CD4-positive, alpha-beta memory T cell (primary cell): ENCODE measurements around the gene MTHFD2. TPM values are rescaled to one million over a fixed set of nuclear protein-coding genes. Genes with fewer than 3 reads are reported as not detected.

Source experiments
- CTCF ChIA-PET: fragments of 350-600 bp; sonication (Branson Sonifier 250); formaldehyde crosslinking; loops from one replicate; lab custom pipeline; 2021; ENCODE audit warnings: inconsistent platforms; ENCODE audit not compliant: partially characterized antibody; lab: Charles Lee
- POLR2A ChIA-PET: fragments of 350-600 bp; sonication (Branson Sonifier 250); formaldehyde crosslinking; loops from one replicate; lab custom pipeline; 2021; ENCODE audit not compliant: partially characterized antibody; lab: Charles Lee
- DNase-seq, 5 donors: peaks; one replicate each; pipeline versions ENCODE4 v3.0.0 to v3.0.0-alpha.2; 2020 to 2022; ENCODE audit warnings: mixed read lengths in 1 of 5
- H3K27ac ChIP-seq: one replicate; pipeline ENCODE4 v1.7.0; 2013; ENCODE audit warnings: low read depth, low read length
- H3K27me3 ChIP-seq: 2 replicates; pipeline ENCODE4 v1.7.0; 2013; ENCODE audit warnings: mild to moderate bottlenecking, low read length, moderate library complexity; ENCODE audit not compliant: insufficient read depth
- H3K36me3 ChIP-seq: 2 replicates; pipeline ENCODE4 v1.7.0; 2013; ENCODE audit warnings: mild to moderate bottlenecking, low read length, moderate library complexity; ENCODE audit not compliant: insufficient read depth
- H3K4me1 ChIP-seq: 2 replicates; pipeline ENCODE4 v1.7.0; 2013; ENCODE audit warnings: mild to moderate bottlenecking, low read length, moderate library complexity; ENCODE audit not compliant: insufficient read depth
- H3K4me3 ChIP-seq, 2 donors: one replicate each; pipeline ENCODE4 v1.7.0; 2013; ENCODE audit warnings: low read length in 2 of 2, mild to moderate bottlenecking in 1 of 2
- H3K9me3 ChIP-seq, 2 donors: one replicate each; pipeline ENCODE4 v1.7.0; 2013; ENCODE audit warnings: low read length in 2 of 2, control low read depth in 1 of 2; ENCODE audit not compliant: control insufficient read depth in 1 of 2
- H3K27ac Mint-ChIP-seq, 7 donors: one replicate each; pipeline ENCODE4 v1.8.0; 2020 to 2021; ENCODE audit warnings: mixed read lengths in 7 of 7, mild to moderate bottlenecking in 6 of 7, inconsistent platforms in 3 of 7, moderate library complexity in 3 of 7
- H3K27me3 Mint-ChIP-seq, 2 donors: one replicate each; pipeline ENCODE4 v1.8.0; 2020 to 2021; ENCODE audit warnings: mixed read lengths in 2 of 2
- H3K36me3 Mint-ChIP-seq, 2 donors: one replicate each; pipeline ENCODE4 v1.8.0; 2020 to 2021; ENCODE audit warnings: mixed read lengths in 2 of 2, inconsistent platforms in 1 of 2, mild to moderate bottlenecking in 1 of 2
- H3K4me1 Mint-ChIP-seq, 4 donors: one replicate each; pipeline ENCODE4 v1.8.0; 2020 to 2021; ENCODE audit warnings: mixed read lengths in 4 of 4, mild to moderate bottlenecking in 1 of 4
- H3K4me3 Mint-ChIP-seq, 8 donors: one replicate each; pipeline ENCODE4 v1.8.0; 2020 to 2021; ENCODE audit warnings: mixed read lengths in 8 of 8, mild to moderate bottlenecking in 7 of 8, moderate library complexity in 6 of 8, inconsistent platforms in 3 of 8
- H3K9me3 Mint-ChIP-seq, 8 donors: one replicate each; pipeline ENCODE4 v1.8.0; 2020 to 2021; ENCODE audit warnings: mixed read lengths in 8 of 8, mild to moderate bottlenecking in 5 of 8, inconsistent platforms in 3 of 8, moderate library complexity in 1 of 8
- intact Hi-C: fragments of 100-400 bp; cut with micrococcal nuclease; formaldehyde crosslinking; loops from one replicate; pipeline ENCODE4 v1.15.1; 2023
- polyA plus RNA-seq, 2 donors: library from polyadenylated mRNA; unstranded; fragments of 300-500 nt; fragmentation: Illumina TruSeq; gene quantifications; one replicate each; pipeline ENCODE4 v1.2.3, GENCODE V29; 2021
- total RNA-seq, 2 experiments: library from RNA; stranded (reverse); gene quantifications; one replicate each; pipeline ENCODE4 v1.2.3, GENCODE V29; 2021

Gene MTHFD2
- total and polyA plus RNA-seq, 4 experiments from 2014 or later: 13.7 to 25.0 (median 20.1) TPM

- peak overlapping the region in 2 of 8 donors; percentile 36 to 38 for H3K4me3 Mint-ChIP-seq
- H3K9me3 Mint-ChIP-seq: no peaks in the 10 kb centered on the region
- ChIA-PET CTCF (interaction anchor here (1.1 kb wide), 1 partner anchor 10 kb away, joined by 3 read pairs; no protein-coding TSS in a partner anchor), POLR2A (interaction anchor here (0.7 to 6.1 kb wide), 2 partner anchors 22 to 1410 kb away, joined by 4 to 128 read pairs; partner anchors contain the start of gene MOB1A)
- Histone ChIP-seq H3K4me3 (no peak overlapping the region), H3K27ac (no peak overlapping the region), H3K36me3 (no peaks in the 10 kb centered on the region), H3K9me3 (no peaks in the 10 kb centered on the region), H3K4me1 (peaks cover 60% of the 10 kb centered on the region), H3K27me3 (no peaks in the 10 kb centered on the region)
- no peaks in the 10 kb centered on the region for H3K27me3 Mint-ChIP-seq
- H3K36me3 Mint-ChIP-seq: peaks cover 4 to 10% of the 10 kb centered on the region in 2 donors
- peaks cover 38 to 69% (median 53%) of the 10 kb centered on the region in 4 donors for H3K4me1 Mint-ChIP-seq
- H3K27ac Mint-ChIP-seq: peak overlapping the region in 2 of 7 donors; percentile 17 to 89
- no peak for DNase-seq
- intact Hi-C loops: no loop called here
Measured at GRCh38 chr2:74201596-74201995, 3.2 kb downstream of the MTHFD2 start.

- H3K4me3 ChIP-seq: no peak overlapping the region
- H3K27ac ChIP-seq: no peak overlapping the region
- ChIA-PET POLR2A (interaction anchor here (1.5 to 5.4 kb wide), 2 partner anchors 26 to 84 kb away, joined by 6 to 59 read pairs; partner anchors contain the start of gene MOB1A), CTCF (interaction anchor here (0.6 to 2.1 kb wide), 3 partner anchors 12 to 26 kb away, joined by 3 to 10 read pairs (median 3); partner anchors contain the start of gene MOB1A)
- no peaks in the 10 kb centered on the region for H3K27me3 ChIP-seq
- peak overlapping the region; percentile 50 to 88 (median 66) for H3K27ac Mint-ChIP-seq
- no peaks in the 10 kb centered on the region for H3K27me3 Mint-ChIP-seq
- no peaks in the 10 kb centered on the region for H3K9me3 ChIP-seq
- H3K4me1 Mint-ChIP-seq: peaks cover 36 to 71% (median 51%) of the 10 kb centered on the region in 4 donors
- no peak for DNase-seq
- peaks cover 5% of the 10 kb centered on the region for H3K36me3 ChIP-seq
- H3K4me1 ChIP-seq: peaks cover 70% of the 10 kb centered on the region
- peak overlapping the region in 3 of 8 donors; percentile 20 to 44 (median 29) for H3K4me3 Mint-ChIP-seq
- no peaks in the 10 kb centered on the region for H3K9me3 Mint-ChIP-seq
- intact Hi-C loops: no loop called here
- H3K36me3 Mint-ChIP-seq: peaks cover 12 to 15% of the 10 kb centered on the region in 2 donors
Measured at GRCh38 chr2:74204436-74204835, 6.0 kb downstream of the MTHFD2 start.

GRCh38 chr2:74205113-74205512 lies 6.7 kb downstream of the MTHFD2 start:
- peaks cover 18 to 21% of the 10 kb centered on the region in 2 donors for H3K36me3 Mint-ChIP-seq
- no peaks in the 10 kb centered on the region for H3K9me3 ChIP-seq
- intact Hi-C loops: no loop called here
- ChIA-PET CTCF (interaction anchor here (0.9 to 3.6 kb wide), 4 partner anchors 14 to 54 kb away, joined by 3 to 16 read pairs (median 8); partner anchors contain the start of gene MOB1A), POLR2A (interaction anchor here (1.3 to 5.4 kb wide), 3 partner anchors 26 to 381 kb away, joined by 4 to 59 read pairs (median 6); partner anchors contain the start of gene MOB1A)
- H3K27ac Mint-ChIP-seq: peak overlapping the region; percentile 91 to 99 (median 96)
- no peaks in the 10 kb centered on the region for H3K27me3 Mint-ChIP-seq
- no peaks in the 10 kb centered on the region for H3K9me3 Mint-ChIP-seq
- H3K36me3 ChIP-seq: peaks cover 12% of the 10 kb centered on the region
- peak overlapping the region in 7 of 8 donors; percentile 74 to 85 (median 81) for H3K4me3 Mint-ChIP-seq
- peak overlapping the region; percentile 68 for H3K27ac ChIP-seq
- no peaks in the 10 kb centered on the region for H3K27me3 ChIP-seq
- H3K4me3 ChIP-seq: peak overlapping the region in 1 of 2 donors; percentile 20
- peaks cover 63% of the 10 kb centered on the region for H3K4me1 ChIP-seq
- H3K4me1 Mint-ChIP-seq: peaks cover 32 to 64% (median 45%) of the 10 kb centered on the region in 4 donors
- DNase-seq: no peak

DNA sequence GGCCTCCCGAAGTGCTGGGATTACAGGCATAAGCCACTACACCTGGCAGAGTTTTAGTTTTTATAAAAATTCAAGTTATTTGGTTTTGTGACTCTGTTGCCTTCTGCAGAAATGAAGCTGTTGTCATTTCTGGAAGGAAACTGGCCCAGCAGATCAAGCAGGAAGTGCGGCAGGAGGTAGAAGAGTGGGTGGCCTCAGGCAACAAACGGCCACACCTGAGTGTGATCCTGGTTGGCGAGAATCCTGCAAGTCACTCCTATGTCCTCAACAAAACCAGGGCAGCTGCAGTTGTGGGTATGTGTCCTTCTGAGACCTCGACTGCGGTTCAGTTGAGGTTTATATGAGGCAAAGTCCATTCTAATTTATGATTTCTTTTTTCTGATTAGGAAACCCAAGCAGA lies 7.2 kb downstream of the MTHFD2 start:
- Mint-ChIP-seq H3K27ac (peak overlapping the region; percentile 91 to 99 (median 96)), H3K27me3 (no peaks in the 10 kb centered on the region), H3K9me3 (no peaks in the 10 kb centered on the region), H3K36me3 (peaks cover 19 to 24% of the 10 kb centered on the region in 2 donors), H3K4me1 (peaks cover 28 to 59% (median 42%) of the 10 kb centered on the region in 4 donors), H3K4me3 (peak overlapping the region; percentile 74 to 85 (median 80))
- peak overlapping the region; percentile 68 for H3K27ac ChIP-seq
- CTCF ChIA-PET: interaction anchor here (0.6 to 3.6 kb wide), 8 partner anchors 14 to 382 kb away, joined by 3 to 16 read pairs (median 4); partner anchors contain the start of gene MOB1A
- peak in 3 of 5 donors; percentile 8 to 25 (median 17) for DNase-seq
- H3K27me3 ChIP-seq: no peaks in the 10 kb centered on the region
- POLR2A ChIA-PET: interaction anchor here (0.6 to 5.4 kb wide), 6 partner anchors 7 to 381 kb away, joined by 3 to 59 read pairs (median 5); partner anchors contain the start of genes MOB1A and MTHFD2
- intact Hi-C loops: no loop called here
- no peaks in the 10 kb centered on the region for H3K9me3 ChIP-seq
- peaks cover 58% of the 10 kb centered on the region for H3K4me1 ChIP-seq
- peak overlapping the region; percentile 17 to 23 for H3K4me3 ChIP-seq
- peaks cover 15% of the 10 kb centered on the region for H3K36me3 ChIP-seq

GRCh38 chr2:74206180-74206688 lies 7.8 kb downstream of the MTHFD2 start:
- peak overlapping the region in 1 of 2 donors; percentile 23 for H3K4me3 ChIP-seq
- H3K27ac ChIP-seq: peak overlapping the region; percentile 68

GRCh38 chr2:74212702-74213410 lies 14.4 kb downstream of the MTHFD2 start:
- peaks cover 38% of the 10 kb centered on the region for H3K36me3 ChIP-seq
- H3K4me1 ChIP-seq: peaks cover 7% of the 10 kb centered on the region
- H3K27me3 Mint-ChIP-seq: no peaks in the 10 kb centered on the region
- H3K27ac Mint-ChIP-seq: no peak overlapping the region
- H3K4me1 Mint-ChIP-seq: peaks cover 1 to 7% (median 4%) of the 10 kb centered on the region in 4 donors
- no peak overlapping the region for H3K4me3 Mint-ChIP-seq
- POLR2A ChIA-PET: no interaction called here
- no peaks in the 10 kb centered on the region for H3K27me3 ChIP-seq
- no peaks in the 10 kb centered on the region for H3K9me3 ChIP-seq
- CTCF ChIA-PET: no interaction called here
- H3K36me3 Mint-ChIP-seq: peaks cover 40 to 57% of the 10 kb centered on the region in 2 donors
- no peak for DNase-seq
- no peak overlapping the region for H3K27ac ChIP-seq
- no peak overlapping the region for H3K4me3 ChIP-seq
- no peaks in the 10 kb centered on the region for H3K9me3 Mint-ChIP-seq
- intact Hi-C loops: no loop called here

More at GRCh38 chr2:74206180-74206688, 7.8 kb downstream of the MTHFD2 start:
- Mint-ChIP-seq H3K27me3 (no peaks in the 10 kb centered on the region), H3K4me1 (peaks cover 27 to 56% (median 39%) of the 10 kb centered on the region in 4 donors), H3K9me3 (no peaks in the 10 kb centered on the region), H3K27ac (peak overlapping the region; percentile 91 to 99 (median 96)), H3K36me3 (peaks cover 19 to 30% of the 10 kb centered on the region in 2 donors), H3K4me3 (peak overlapping the region; percentile 74 to 85 (median 80))
- POLR2A ChIA-PET: interaction anchor here (0.6 to 5.4 kb wide), 7 partner anchors 8 to 382 kb away, joined by 3 to 59 read pairs (median 4); partner anchors contain the start of genes MOB1A and MTHFD2
- intact Hi-C loops: loop anchor here (1.0 kb wide), 1 partner anchor 8 kb away; the partner anchor contains the start of gene MTHFD2
- Histone ChIP-seq H3K36me3 (peaks cover 15% of the 10 kb centered on the region), H3K27me3 (no peaks in the 10 kb centered on the region), H3K9me3 (no peaks in the 10 kb centered on the region), H3K4me1 (peaks cover 52% of the 10 kb centered on the region)
- CTCF ChIA-PET: interaction anchor here (0.6 to 3.6 kb wide), 10 partner anchors 8 to 382 kb away, joined by 3 to 16 read pairs (median 3); partner anchors contain the start of genes MOB1A and MTHFD2
- peak; percentile 53 to 64 (median 55) for DNase-seq
